ENCODE data around the gene NR2E1.
A peak's percentile ranks its signal among the peaks of the same experiment; 100 is the strongest.

Gene NR2E1

DNA sequence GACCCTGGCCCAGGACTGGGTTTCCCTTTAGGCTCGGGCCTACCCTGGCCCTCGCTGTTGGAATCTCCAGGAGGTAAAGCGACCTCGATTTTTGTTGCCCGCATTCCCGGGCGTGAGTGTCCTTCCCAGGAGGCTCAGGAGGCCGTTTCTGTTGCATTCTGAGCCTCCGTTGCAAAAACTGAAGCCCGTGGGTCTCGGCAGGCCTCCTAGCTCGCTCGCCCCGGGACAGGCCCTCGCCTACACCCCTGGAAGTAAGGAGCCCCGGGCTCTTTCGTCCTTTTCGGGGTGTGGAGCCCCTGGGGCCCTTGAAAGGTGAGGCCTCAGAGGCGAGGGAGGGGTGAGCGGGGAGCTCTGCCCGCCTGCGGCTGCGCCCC, 2.3 kb downstream of the NR2E1 start:
- H3K4me2 ChIP-seq (ENCODE audit: low read length, poor library complexity, severe bottlenecking), result peak overlapping the region; percentile 57
- H2BK5ac ChIP-seq (ENCODE audit: low read depth, low read length, poor library complexity, severe bottlenecking), result no peak overlapping the region
- H3K14ac ChIP-seq (ENCODE audit: low read length in 2 of 2), result no peak overlapping the region
- H3K4ac ChIP-seq (ENCODE audit: low read depth in 1 of 2, low read length in 2 of 2), result no peak overlapping the region
- H3K9me3 ChIP-seq (ENCODE audit: control insufficient read depth, low read length), result peaks cover 8% of the 10 kb centered on the region
- no peak overlapping the region for H2BK120ac ChIP-seq (ENCODE audit: low read depth, low read length)
- H3K36me3 ChIP-seq (ENCODE audit: control insufficient read depth in 1 of 2, insufficient read depth in 2 of 2, low read depth in 1 of 2, low read length in 2 of 2), result no peaks in the 10 kb centered on the region
- no peak overlapping the region for H2AFZ ChIP-seq (ENCODE audit: low read depth, low read length)
- H4K8ac ChIP-seq (ENCODE audit: low read length), result no peak overlapping the region
- no peak for DNase-seq
- no peak overlapping the region for H2BK12ac ChIP-seq (ENCODE audit: low read length in 2 of 2)
- no peak overlapping the region for H4K91ac ChIP-seq (ENCODE audit: low read length)
- H3K27ac ChIP-seq (ENCODE audit: low read length, poor library complexity, severe bottlenecking), result no peak overlapping the region
- H2BK15ac ChIP-seq (ENCODE audit: low read depth, poor library complexity, severe bottlenecking), result no peak overlapping the region
- H3K18ac ChIP-seq (ENCODE audit: low read depth in 1 of 2, low read length in 2 of 2), result no peak overlapping the region
- no peak overlapping the region for H3K4me3 ChIP-seq (ENCODE audit: insufficient read depth in 1 of 2, low read depth in 1 of 2, low read length in 2 of 2)
- no peak overlapping the region for H3K23ac ChIP-seq (ENCODE audit: low read length in 2 of 2)
- no peak overlapping the region for H2AK5ac ChIP-seq (ENCODE audit: low read length, severe bottlenecking)
- WGBS, result 2% methylated on average over 23 of the region's 23 CpGs
- H3K79me1 ChIP-seq (replicated peaks; ENCODE audit: low read length, poor library complexity, severe bottlenecking), result no peaks in the 10 kb centered on the region
- H3K27me3 ChIP-seq (ENCODE audit: control insufficient read depth in 1 of 2, insufficient read depth in 1 of 2, low read length in 2 of 2), result peaks cover 100% of the 10 kb centered on the region in 2 experiments
- H3K9ac ChIP-seq (ENCODE audit: low read length), result no peak overlapping the region
- H3K4me1 ChIP-seq (ENCODE audit: control insufficient read depth, insufficient read depth, low read depth, low read length), result peaks cover 47% of the 10 kb centered on the region

- Histone ChIP-seq H3K4me2 (ENCODE audit: low read length, poor library complexity, severe bottlenecking) (peak overlapping the region; percentile 57), H2BK5ac (ENCODE audit: low read depth, low read length, poor library complexity, severe bottlenecking) (no peak overlapping the region), H3K4me1 (ENCODE audit: control insufficient read depth, insufficient read depth, low read depth, low read length) (peaks cover 47% of the 10 kb centered on the region), H3K36me3 (ENCODE audit: control insufficient read depth in 1 of 2, insufficient read depth in 2 of 2, low read depth in 1 of 2, low read length in 2 of 2) (no peaks in the 10 kb centered on the region), H2AK5ac (ENCODE audit: low read length, severe bottlenecking) (no peak overlapping the region), H4K8ac (ENCODE audit: low read length) (no peak overlapping the region), H3K4me3 (ENCODE audit: insufficient read depth in 1 of 2, low read depth in 1 of 2, low read length in 2 of 2) (no peak overlapping the region), H3K9ac (ENCODE audit: low read length) (no peak overlapping the region), H2BK120ac (ENCODE audit: low read depth, low read length) (no peak overlapping the region), H2AFZ (ENCODE audit: low read depth, low read length) (no peak overlapping the region), H3K27ac (ENCODE audit: low read length, poor library complexity, severe bottlenecking) (no peak overlapping the region), H3K27me3 (ENCODE audit: control insufficient read depth in 1 of 2, insufficient read depth in 1 of 2, low read length in 2 of 2) (peaks cover 93 to 100% of the 10 kb centered on the region in 2 experiments), H4K91ac (ENCODE audit: low read length) (no peak overlapping the region), H2BK15ac (ENCODE audit: low read depth, poor library complexity, severe bottlenecking) (no peak overlapping the region), H3K9me3 (ENCODE audit: control insufficient read depth, low read length) (peaks cover 10% of the 10 kb centered on the region), H2BK12ac (ENCODE audit: low read length in 2 of 2) (no peak overlapping the region), H3K14ac (ENCODE audit: low read length in 2 of 2) (no peak overlapping the region), H3K18ac (ENCODE audit: low read depth in 1 of 2, low read length in 2 of 2) (no peak overlapping the region), H3K79me1 (replicated peaks; ENCODE audit: low read length, poor library complexity, severe bottlenecking) (no peaks in the 10 kb centered on the region), H3K4ac (ENCODE audit: low read depth in 1 of 2, low read length in 2 of 2) (no peak overlapping the region), H3K23ac (ENCODE audit: low read length in 2 of 2) (no peak overlapping the region)
- under 1% methylated on average over 54 of the region's 63 CpGs for WGBS
- peak; percentile 44 for DNase-seq
These were observed 3.0 kb downstream of the NR2E1 start for GRCh38 chr6:108168501-108169463.

GRCh38 chr6:108169464-108170331, 3.9 kb downstream of the NR2E1 start:
- H3K79me1 ChIP-seq (replicated peaks; ENCODE audit: low read length, poor library complexity, severe bottlenecking), result no peaks in the 10 kb centered on the region
- WGBS, result 4% methylated on average over 43 of the region's 55 CpGs
- no peak overlapping the region for H3K18ac ChIP-seq (ENCODE audit: low read depth in 1 of 2, low read length in 2 of 2)
- peaks cover 93 to 100% of the 10 kb centered on the region in 2 experiments for H3K27me3 ChIP-seq (ENCODE audit: control insufficient read depth in 1 of 2, insufficient read depth in 1 of 2, low read length in 2 of 2)
- H2AK5ac ChIP-seq (ENCODE audit: low read length, severe bottlenecking), result no peak overlapping the region
- no peak overlapping the region for H2BK12ac ChIP-seq (ENCODE audit: low read length in 2 of 2)
- H3K9ac ChIP-seq (ENCODE audit: low read length), result no peak overlapping the region
- no peak overlapping the region for H2BK15ac ChIP-seq (ENCODE audit: low read depth, poor library complexity, severe bottlenecking)
- peaks cover 50% of the 10 kb centered on the region for H3K4me1 ChIP-seq (ENCODE audit: control insufficient read depth, insufficient read depth, low read depth, low read length)
- no peak overlapping the region for H3K27ac ChIP-seq (ENCODE audit: low read length, poor library complexity, severe bottlenecking)
- no peaks in the 10 kb centered on the region for H3K36me3 ChIP-seq (ENCODE audit: control insufficient read depth in 1 of 2, insufficient read depth in 2 of 2, low read depth in 1 of 2, low read length in 2 of 2)
- no peak overlapping the region for H3K23ac ChIP-seq (ENCODE audit: low read length in 2 of 2)
- H3K4me2 ChIP-seq (ENCODE audit: low read length, poor library complexity, severe bottlenecking), result no peak overlapping the region
- no peak overlapping the region for H2BK5ac ChIP-seq (ENCODE audit: low read depth, low read length, poor library complexity, severe bottlenecking)
- no peak overlapping the region for H2AFZ ChIP-seq (ENCODE audit: low read depth, low read length)
- H3K4ac ChIP-seq (ENCODE audit: low read depth in 1 of 2, low read length in 2 of 2), result no peak overlapping the region
- peaks cover 11% of the 10 kb centered on the region for H3K9me3 ChIP-seq (ENCODE audit: control insufficient read depth, low read length)
- no peak overlapping the region for H4K91ac ChIP-seq (ENCODE audit: low read length)
- H2BK120ac ChIP-seq (ENCODE audit: low read depth, low read length), result no peak overlapping the region
- H3K14ac ChIP-seq (ENCODE audit: low read length in 2 of 2), result no peak overlapping the region
- no peak for DNase-seq
- H4K8ac ChIP-seq (ENCODE audit: low read length), result no peak overlapping the region
- H3K4me3 ChIP-seq (ENCODE audit: insufficient read depth in 1 of 2, low read depth in 1 of 2, low read length in 2 of 2), result no peak overlapping the region

Data from mesenchymal stem cell (in vitro differentiated cells and primary cell).